Endometrial microvascular endothelial cells (primary cell): ENCODE measurements around the gene CDKAL1. TPM values are rescaled to one million over a fixed set of nuclear protein-coding genes. Genes with fewer than 3 reads are reported as not detected.

Source experiments
- in situ Hi-C: cut with HindIII; loops from 2 replicates; pipeline ENCODE4 v1.10.0; 2017; ENCODE audit warnings: low sequenced_read_pairs, low pct_unique_long_range_greater_than_20kb; ENCODE audit errors: inconsistent ontology term
- total RNA-seq: library from RNA; depleted of rRNA; stranded (reverse); fragments of >200 nt; gene quantifications from one replicate; pipeline ENCODE4 v1.2.3, GENCODE V29; 2015; ENCODE audit errors: inconsistent ontology term

CDKAL1 gene
- total RNA-seq, 1 donor from 2014 or later, result 15.4 TPM

- in situ Hi-C loops, result no loop called here
Observed at GRCh38 chr6:21198032-21198640, 663.9 kb downstream of the CDKAL1 start.

- in situ Hi-C loops, result no loop called here
Observed at GRCh38 chr6:21199262-21199661, 665.0 kb downstream of the CDKAL1 start.

GRCh38 chr6:21200134-21200870 is 666.0 kb downstream of the CDKAL1 start:
- in situ Hi-C loops, result no loop called here

- in situ Hi-C loops, result no loop called here
Observed at GRCh38 chr6:21201187-21201586, 666.9 kb downstream of the CDKAL1 start.

GRCh38 chr6:21201637-21202350 is 667.5 kb downstream of the CDKAL1 start:
- in situ Hi-C loops, result no loop called here

GRCh38 chr6:21202521-21202920 is 668.3 kb downstream of the CDKAL1 start:
- in situ Hi-C loops, result no loop called here

- in situ Hi-C loops, result no loop called here
Observed at GRCh38 chr6:21204951-21205350, 670.7 kb downstream of the CDKAL1 start.

- in situ Hi-C loops, result no loop called here
Observed at GRCh38 chr6:21208081-21208795, 674.0 kb downstream of the CDKAL1 start.

GRCh38 chr6:21208796-21209186 is 674.5 kb downstream of the CDKAL1 start:
- in situ Hi-C loops, result no loop called here

GRCh38 chr6:21213492-21213891 is 679.2 kb downstream of the CDKAL1 start:
- in situ Hi-C loops, result no loop called here

GRCh38 chr6:21214738-21215448 is 680.6 kb downstream of the CDKAL1 start:
- in situ Hi-C loops, result no loop called here

- in situ Hi-C loops, result no loop called here
Observed at GRCh38 chr6:21219241-21219640, 685.0 kb downstream of the CDKAL1 start.

GRCh38 chr6:21219856-21220255 is 685.6 kb downstream of the CDKAL1 start:
- in situ Hi-C loops, result no loop called here

- in situ Hi-C loops, result no loop called here
Observed at GRCh38 chr6:21220271-21220987, 686.2 kb downstream of the CDKAL1 start.

- in situ Hi-C loops, result no loop called here
Observed at GRCh38 chr6:21222656-21223055, 688.4 kb downstream of the CDKAL1 start.

GRCh38 chr6:21225912-21226311 is 691.7 kb downstream of the CDKAL1 start:
- in situ Hi-C loops, result no loop called here

- in situ Hi-C loops, result no loop called here
Observed at GRCh38 chr6:21227486-21227885, 693.2 kb downstream of the CDKAL1 start.

GRCh38 chr6:21228411-21228810 is 694.2 kb downstream of the CDKAL1 start:
- in situ Hi-C loops, result no loop called here
